IMR-90 (cell line): Measurements from ENCODE around the gene C11orf42. TPM values are rescaled to one million over a fixed set of nuclear protein-coding genes. Genes with fewer than 3 reads are reported as not detected.

Experiments
- ATAC-seq: fragments of 200-7000 bp; cut with Tn5 transposase; 2 replicates; pipeline ENCODE4 v1.9.1; 2020; ENCODE audit warnings: low read depth, mild to moderate bottlenecking, moderate library complexity
- BruUV-seq: library from RNA; stranded (reverse); fragments of 400-500 nt; replicated peaks from 2 replicates; lab custom pipeline; 2021; lab: Mats Ljungman, UMichigan
- CTCF ChIA-PET: fragments of 300-600 bp; formaldehyde crosslinking; extraction: SDS; loops from one replicate; lab custom pipeline; 2021; ENCODE audit warnings: antibody characterized with exemption; lab: Yijun Ruan, JAX
- POLR2A ChIA-PET: fragments of 300-600 bp; sonication (Branson Sonifier 250); formaldehyde crosslinking; loops from one replicate; lab custom pipeline; 2022; ENCODE audit warnings: antibody characterized with exemption; ENCODE audit not compliant: unreplicated experiment; lab: Charles Lee
- DNase-seq: peaks from one replicate; pipeline ENCODE4 v3.0.0; 2013
- H2AFZ ChIP-seq: replicated peaks from 2 replicates; pipeline ENCODE3; 2013; ENCODE audit warnings: low read length, mild to moderate bottlenecking; ENCODE audit not compliant: poor library complexity
- H2AK5ac ChIP-seq: 2 replicates; pipeline ENCODE4 v1.6.1; 2013; ENCODE audit warnings: low read depth, low read length, inconsistent platforms
- H2AK9ac ChIP-seq: replicated peaks from 2 replicates; pipeline ENCODE3; 2013; ENCODE audit warnings: mild to moderate bottlenecking, low read depth, low read length, moderate library complexity; ENCODE audit not compliant: poor library complexity
- H2BK120ac ChIP-seq: 2 replicates; pipeline ENCODE4 v1.6.1; 2013; ENCODE audit warnings: low read depth, low read length, inconsistent platforms
- H2BK15ac ChIP-seq: 3 replicates; pipeline ENCODE4 v1.6.1; 2013; ENCODE audit warnings: low read depth, low read length, inconsistent platforms
- H2BK20ac ChIP-seq: 2 replicates; pipeline ENCODE4 v1.6.1; 2013; ENCODE audit warnings: low read depth, mild to moderate bottlenecking, inconsistent platforms, low read length, moderate library complexity
- H2BK5ac ChIP-seq: 2 replicates; pipeline ENCODE4 v1.6.1; 2013; ENCODE audit warnings: mild to moderate bottlenecking, low read depth, low read length, inconsistent platforms; ENCODE audit not compliant: poor library complexity, severe bottlenecking
- H3K14ac ChIP-seq: replicated peaks from 2 replicates; pipeline ENCODE4 v1.6.1; 2013; ENCODE audit warnings: low read depth, low read length, inconsistent platforms
- H3K18ac ChIP-seq: 2 replicates; pipeline ENCODE4 v1.6.1; 2013; ENCODE audit warnings: low read depth, low read length, control low read depth
- H3K23ac ChIP-seq: 2 replicates; pipeline ENCODE4 v1.6.1; 2013; ENCODE audit warnings: low read depth, low read length, inconsistent platforms
- H3K27ac ChIP-seq: 2 replicates; pipeline ENCODE4 v1.5.1; 2013; ENCODE audit warnings: mild to moderate bottlenecking, control low read depth, low read length; ENCODE audit not compliant: insufficient read depth
- H3K27me3 ChIP-seq: 2 replicates; pipeline ENCODE4 v1.6.1; 2013; ENCODE audit warnings: low read length; ENCODE audit not compliant: control insufficient read depth, insufficient read depth
- H3K36me3 ChIP-seq: 2 replicates; pipeline ENCODE4 v1.6.1; 2013; ENCODE audit warnings: low read length, mixed read lengths; ENCODE audit not compliant: control insufficient read depth, insufficient read depth
- H3K4ac ChIP-seq: 2 replicates; pipeline ENCODE4 v1.6.1; 2013; ENCODE audit warnings: low read depth, low read length, inconsistent platforms
- H3K4me1 ChIP-seq: 2 replicates; pipeline ENCODE4 v1.6.1; 2013; ENCODE audit warnings: low read length, mixed read lengths; ENCODE audit not compliant: control insufficient read depth, insufficient read depth
- H3K4me2 ChIP-seq: 2 replicates; pipeline ENCODE4 v1.6.1; 2013; ENCODE audit warnings: low read depth, mild to moderate bottlenecking, control low read depth, low read length, moderate library complexity
- H3K4me3 ChIP-seq: 2 replicates; pipeline ENCODE4 v1.5.1; 2013; ENCODE audit warnings: low read depth, mild to moderate bottlenecking, control low read depth, low read length, moderate library complexity; ENCODE audit not compliant: insufficient read depth
- H3K56ac ChIP-seq: 2 replicates; pipeline ENCODE4 v1.6.1; 2013; ENCODE audit warnings: low read length, inconsistent platforms; ENCODE audit not compliant: insufficient read depth; ENCODE audit errors: extremely low read depth
- H3K79me1 ChIP-seq, 2 experiments: 2 replicates each; pipeline ENCODE4 v1.6.1; 2013; ENCODE audit warnings: low read length in 2 of 2, inconsistent platforms in 1 of 2, low read depth in 1 of 2
- H3K9ac ChIP-seq: 2 replicates; pipeline ENCODE4 v1.6.1; 2013; ENCODE audit warnings: low read depth, low read length, control low read depth
- H3K9me1 ChIP-seq: 2 replicates; pipeline ENCODE4 v1.6.1; 2013; ENCODE audit warnings: low read length, inconsistent platforms; ENCODE audit not compliant: insufficient read depth
- H3K9me3 ChIP-seq: 2 replicates; pipeline ENCODE4 v1.6.1; 2013; ENCODE audit warnings: low read length; ENCODE audit not compliant: control insufficient read depth, insufficient read depth
- H4K20me1 ChIP-seq: 2 replicates; pipeline ENCODE4 v1.6.1; 2013; ENCODE audit warnings: low read length, inconsistent platforms; ENCODE audit not compliant: insufficient read depth
- H4K5ac ChIP-seq: 2 replicates; pipeline ENCODE4 v1.6.1; 2013; ENCODE audit warnings: mild to moderate bottlenecking, low read depth, low read length, control low read depth
- H4K8ac ChIP-seq, 2 experiments: 2 replicates each; pipeline ENCODE4 v1.6.1; 2013; ENCODE audit warnings: low read depth in 2 of 2, low read length in 2 of 2, control low read depth in 1 of 2, inconsistent platforms in 1 of 2
- H4K91ac ChIP-seq: 2 replicates; pipeline ENCODE4 v1.6.1; 2013; ENCODE audit warnings: low read depth, low read length, inconsistent platforms; ENCODE audit not compliant: insufficient read depth
- RFX5 ChIP-seq: IDR thresholded peaks from 2 replicates; pipeline ENCODE4 v1.8.0; 2012; ENCODE audit warnings: low read depth, mild to moderate bottlenecking, low read length, moderate library complexity
- WGBS, 2 experiments: methylation state at CpG; one replicate each; pipeline versions ENCODE4 v1.1.5 to v1.1.7; 2013; ENCODE audit warnings: missing lambda C conversion rate in 2 of 2; ENCODE audit not compliant: insufficient read length in 1 of 2; ENCODE audit errors: extremely low coverage in 2 of 2; 5-methylcytosine and 5-hydroxymethylcytosine counted together
- dilution Hi-C: fragments of 300-500 bp; cut with HindIII; formaldehyde crosslinking; loops from one replicate; pipeline ENCODE4 v1.14.3; 2018; ENCODE audit warnings: low sequenced_read_pairs; ENCODE audit not compliant: unreplicated experiment
- in situ Hi-C: fragments of 300-500 bp; cut with MboI; formaldehyde crosslinking; loops from 3 replicates; pipeline ENCODE4 v1.14.3; 2019; ENCODE audit warnings: low sequenced_read_pairs, inconsistent platforms, mixed read lengths
- intact Hi-C: fragments of 100-400 bp; cut with micrococcal nuclease; formaldehyde crosslinking; loops from 2 replicates; pipeline ENCODE4 v1.10.0; 2022
- polyA plus RNA-seq, 3 experiments: library from polyadenylated mRNA; depleted of rRNA; stranded (reverse); fragments of >200 nt; gene quantifications; 2 replicates each; pipeline ENCODE4 v1.2.3, GENCODE V29; 2012; ENCODE audit warnings: low replicate concordance in 1 of 3
- total RNA-seq: library from RNA; depleted of rRNA; stranded (reverse); fragments of >200 nt; gene quantifications from 2 replicates; pipeline ENCODE4 v1.2.3, GENCODE V29; 2012
- TF ChIP-seq, protein P1 (sequence below): fragments of 150-350 bp; IDR thresholded peaks from 2 replicates; pipeline ENCODE4 v1.6.1; 2017; ENCODE audit warnings: mild to moderate bottlenecking, antibody characterized with exemption, low read length, low read depth
- TF ChIP-seq, protein P2 (sequence below): conservative IDR thresholded peaks from 2 replicates; pipeline ENCODE4 v1.5.1; 2012; ENCODE audit warnings: mild to moderate bottlenecking, low read depth, low read length, improper control_type of control experiment

The C11orf42 gene
- total and polyA plus RNA-seq, 2 of the 4 experiments (the other 2 are of a cell fraction): not detected

DNA sequence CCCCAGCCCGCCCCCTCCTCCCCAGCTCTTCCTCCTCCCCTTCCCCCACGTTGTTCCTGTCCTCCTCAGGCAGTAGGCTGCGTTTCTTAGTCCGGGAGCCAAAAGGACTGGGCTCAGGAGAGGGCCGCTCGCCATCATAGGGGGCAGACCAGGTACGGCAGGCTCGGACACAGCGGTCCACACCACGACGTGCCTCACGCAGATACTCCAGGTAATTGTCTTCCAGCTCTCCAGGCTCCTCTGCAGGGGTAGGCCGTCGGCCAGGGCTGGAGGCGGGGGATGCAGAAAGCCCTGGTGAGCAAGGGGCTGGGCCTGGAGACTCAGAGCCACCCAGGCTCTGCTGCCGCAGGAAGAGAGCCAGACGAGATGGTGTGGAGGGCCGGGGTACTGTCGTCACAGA lies 12.4 kb downstream of the C11orf42 start:
- H4K20me1 ChIP-seq: peaks cover 3% of the 10 kb centered on the region; the same call in 1 of the 2 replicates
- no peak overlapping the region for H3K56ac ChIP-seq
- peaks cover 8 to 14% of the 10 kb centered on the region in 2 experiments; a peak in 3 of 4 replicates for H3K79me1 ChIP-seq
- H3K36me3 ChIP-seq: peaks cover 39% of the 10 kb centered on the region
- H3K18ac ChIP-seq: no peak overlapping the region
- ChIA-PET CTCF (no interaction called here), POLR2A (no interaction called here)
- H3K27ac ChIP-seq: no peak overlapping the region
- no peak overlapping the region for H4K5ac ChIP-seq
- dilution Hi-C loops (no loop called here), intact Hi-C loops (no loop called here), in situ Hi-C loops (no loop called here)
- no peak overlapping the region for H3K4me2 ChIP-seq
- H3K4me1 ChIP-seq: peaks cover 5% of the 10 kb centered on the region
- H3K23ac ChIP-seq: no peak overlapping the region
- H3K4ac ChIP-seq: no peak overlapping the region
- no peak overlapping the region for H2AK9ac ChIP-seq
- H4K8ac ChIP-seq: no peak overlapping the region
- ATAC-seq: no peak
- H3K9me1 ChIP-seq: peaks cover 2% of the 10 kb centered on the region; the same call in 1 of the 2 replicates
- no peak overlapping the region for H3K4me3 ChIP-seq
- no peak for DNase-seq
- no peak overlapping the region for H2AFZ ChIP-seq
- no peak overlapping the region for H2BK15ac ChIP-seq
- no peak overlapping the region for H2AK5ac ChIP-seq
- WGBS, 2 experiments: 94% methylated on average over 16 of the region's 19 CpGs; no CpG with 5 or more reads in 1 of the 2 experiments
- H3K9ac ChIP-seq: no peak overlapping the region
- H4K91ac ChIP-seq: no peak overlapping the region
- no peak overlapping the region for H2BK5ac ChIP-seq
- BruUV-seq: no TSS peak
- no peak overlapping the region for H2BK20ac ChIP-seq
- H3K9me3 ChIP-seq: no peaks in the 10 kb centered on the region
- no peak overlapping the region for H2BK120ac ChIP-seq
- TF ChIP-seq, protein P1, sequence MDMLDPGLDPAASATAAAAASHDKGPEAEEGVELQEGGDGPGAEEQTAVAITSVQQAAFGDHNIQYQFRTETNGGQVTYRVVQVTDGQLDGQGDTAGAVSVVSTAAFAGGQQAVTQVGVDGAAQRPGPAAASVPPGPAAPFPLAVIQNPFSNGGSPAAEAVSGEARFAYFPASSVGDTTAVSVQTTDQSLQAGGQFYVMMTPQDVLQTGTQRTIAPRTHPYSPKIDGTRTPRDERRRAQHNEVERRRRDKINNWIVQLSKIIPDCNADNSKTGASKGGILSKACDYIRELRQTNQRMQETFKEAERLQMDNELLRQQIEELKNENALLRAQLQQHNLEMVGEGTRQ: no peak
- no peak for TF ChIP-seq RFX5
- TF ChIP-seq, protein P2, sequence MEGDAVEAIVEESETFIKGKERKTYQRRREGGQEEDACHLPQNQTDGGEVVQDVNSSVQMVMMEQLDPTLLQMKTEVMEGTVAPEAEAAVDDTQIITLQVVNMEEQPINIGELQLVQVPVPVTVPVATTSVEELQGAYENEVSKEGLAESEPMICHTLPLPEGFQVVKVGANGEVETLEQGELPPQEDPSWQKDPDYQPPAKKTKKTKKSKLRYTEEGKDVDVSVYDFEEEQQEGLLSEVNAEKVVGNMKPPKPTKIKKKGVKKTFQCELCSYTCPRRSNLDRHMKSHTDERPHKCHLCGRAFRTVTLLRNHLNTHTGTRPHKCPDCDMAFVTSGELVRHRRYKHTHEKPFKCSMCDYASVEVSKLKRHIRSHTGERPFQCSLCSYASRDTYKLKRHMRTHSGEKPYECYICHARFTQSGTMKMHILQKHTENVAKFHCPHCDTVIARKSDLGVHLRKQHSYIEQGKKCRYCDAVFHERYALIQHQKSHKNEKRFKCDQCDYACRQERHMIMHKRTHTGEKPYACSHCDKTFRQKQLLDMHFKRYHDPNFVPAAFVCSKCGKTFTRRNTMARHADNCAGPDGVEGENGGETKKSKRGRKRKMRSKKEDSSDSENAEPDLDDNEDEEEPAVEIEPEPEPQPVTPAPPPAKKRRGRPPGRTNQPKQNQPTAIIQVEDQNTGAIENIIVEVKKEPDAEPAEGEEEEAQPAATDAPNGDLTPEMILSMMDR: no peak
- no peaks in the 10 kb centered on the region for H3K27me3 ChIP-seq
- H3K14ac ChIP-seq: no peak overlapping the region
